ENCODE measurements around the gene GSK3B.

Gene GSK3B

GRCh38 chr3:120093911-120094775 is at the start of gene GSK3B:
Gene GSK3B, minus strand, starts transcription at chr3:120094447. Its CDS starts 1,013 bp downstream, at chr3:120093434.
- DNase-seq: peak; percentile 63

GRCh38 chr3:120143676-120144075 is 49.4 kb upstream of the GSK3B start:
- peak; percentile 1 for DNase-seq

- DNase-seq: no peak
Observed at GRCh38 chr3:120142236-120142635, 48.0 kb upstream of the GSK3B start.

- DNase-seq: no peak
Observed at GRCh38 chr3:120140098-120140742, 46.0 kb upstream of the GSK3B start.

GRCh38 chr3:120139140-120139539 is 44.9 kb upstream of the GSK3B start:
- DNase-seq: no peak

GRCh38 chr3:120137548-120137947 is 43.3 kb upstream of the GSK3B start:
- DNase-seq: no peak

- DNase-seq: no peak
Observed at GRCh38 chr3:120130656-120131055, 36.4 kb upstream of the GSK3B start.

- peak; percentile 6 for DNase-seq
Observed at GRCh38 chr3:120129718-120130513, 35.7 kb upstream of the GSK3B start.

- no peak for DNase-seq
Observed at GRCh38 chr3:120129051-120129450, 34.8 kb upstream of the GSK3B start.

GRCh38 chr3:120125992-120126391 is 31.7 kb upstream of the GSK3B start:
- no peak for DNase-seq

- DNase-seq: no peak
Observed at GRCh38 chr3:120119846-120120510, 25.7 kb upstream of the GSK3B start.

- no peak for DNase-seq
Observed at GRCh38 chr3:120114981-120115380, 20.7 kb upstream of the GSK3B start.

GRCh38 chr3:120114376-120114775 is 20.1 kb upstream of the GSK3B start:
- DNase-seq: no peak

- DNase-seq: peak; percentile 84
Observed at GRCh38 chr3:120113128-120114116, 19.2 kb upstream of the GSK3B start.

GRCh38 chr3:120111898-120112297 is 17.7 kb upstream of the GSK3B start:
- no peak for DNase-seq

GRCh38 chr3:120103276-120103675 is 9.0 kb upstream of the GSK3B start:
- DNase-seq: no peak

- no peak for DNase-seq
Observed at GRCh38 chr3:120102674-120103073, 8.4 kb upstream of the GSK3B start.

GRCh38 chr3:120102232-120102631 is 8.0 kb upstream of the GSK3B start:
- DNase-seq: no peak

- no peak for DNase-seq
Observed at GRCh38 chr3:120101624-120102023, 7.4 kb upstream of the GSK3B start.

GRCh38 chr3:120100711-120101110 is 6.5 kb upstream of the GSK3B start:
- no peak for DNase-seq

- no peak for DNase-seq
Observed at GRCh38 chr3:120098710-120099109, 4.5 kb upstream of the GSK3B start.

- no peak for DNase-seq
Observed at GRCh38 chr3:120095979-120096426, 1.8 kb upstream of the GSK3B start.

Measured in NCI-H226 (cell line).